ENCODE data around the gene GRB10. TPM values are rescaled to one million over a fixed set of nuclear protein-coding genes. Genes with fewer than 3 reads are reported as not detected.

The GRB10 gene
- total and polyA plus RNA-seq, 3 experiments from 2014 or later: 0.20 to 0.49 (median 0.20) TPM

GRCh38 chr7:50717181-50717580 lies 65.5 kb downstream of the GRB10 start:
- no peak overlapping the region for H3K4me3 ChIP-seq (ENCODE audit: low read length)
- Mint-ChIP-seq H3K27ac (no peak overlapping the region), H3K36me3 (peaks cover 0 to 2% (median 0%) of the 10 kb centered on the region in 3 donors), H3K4me1 (peaks cover 0 to 14% (median 5%) of the 10 kb centered on the region in 3 donors), H3K4me3 (no peak overlapping the region), H3K27me3 (peaks cover 7 to 33% of the 10 kb centered on the region in 2 donors), H3K9me3 (no peaks in the 10 kb centered on the region)
- ChIA-PET POLR2A (no interaction called here), CTCF (no interaction called here)
- DNase-seq: no peak
- H3K4me1 ChIP-seq (ENCODE audit: insufficient read depth, low read length): no peaks in the 10 kb centered on the region
- no peaks in the 10 kb centered on the region for H3K9me3 ChIP-seq (ENCODE audit: low read length)
- no peaks in the 10 kb centered on the region for H3K27me3 ChIP-seq (ENCODE audit: insufficient read depth, low read length, poor library complexity, severe bottlenecking)
- no peaks in the 10 kb centered on the region for H3K36me3 ChIP-seq (ENCODE audit: insufficient read depth, low read length)
- H3K27ac ChIP-seq (ENCODE audit: low read depth, low read length): no peak overlapping the region

GRCh38 chr7:50714857-50715256 lies 67.8 kb downstream of the GRB10 start:
- Histone ChIP-seq H3K27ac (ENCODE audit: low read depth, low read length) (no peak overlapping the region), H3K4me3 (ENCODE audit: low read length) (no peak overlapping the region), H3K36me3 (ENCODE audit: insufficient read depth, low read length) (no peaks in the 10 kb centered on the region), H3K9me3 (ENCODE audit: low read length) (no peaks in the 10 kb centered on the region), H3K27me3 (ENCODE audit: insufficient read depth, low read length, poor library complexity, severe bottlenecking) (no peaks in the 10 kb centered on the region), H3K4me1 (ENCODE audit: insufficient read depth, low read length) (no peaks in the 10 kb centered on the region)
- Mint-ChIP-seq H3K4me3 (no peak overlapping the region), H3K9me3 (no peaks in the 10 kb centered on the region), H3K4me1 (peaks cover 0 to 18% (median 10%) of the 10 kb centered on the region in 3 donors), H3K27ac (no peak overlapping the region), H3K36me3 (no peaks in the 10 kb centered on the region), H3K27me3 (peaks cover 6 to 37% of the 10 kb centered on the region in 2 donors)
- no peak for DNase-seq
- POLR2A ChIA-PET: no interaction called here
- CTCF ChIA-PET: interaction anchor here (1.0 kb wide), 1 partner anchor 81 kb away, joined by 3 read pairs; no protein-coding TSS in a partner anchor

DNA sequence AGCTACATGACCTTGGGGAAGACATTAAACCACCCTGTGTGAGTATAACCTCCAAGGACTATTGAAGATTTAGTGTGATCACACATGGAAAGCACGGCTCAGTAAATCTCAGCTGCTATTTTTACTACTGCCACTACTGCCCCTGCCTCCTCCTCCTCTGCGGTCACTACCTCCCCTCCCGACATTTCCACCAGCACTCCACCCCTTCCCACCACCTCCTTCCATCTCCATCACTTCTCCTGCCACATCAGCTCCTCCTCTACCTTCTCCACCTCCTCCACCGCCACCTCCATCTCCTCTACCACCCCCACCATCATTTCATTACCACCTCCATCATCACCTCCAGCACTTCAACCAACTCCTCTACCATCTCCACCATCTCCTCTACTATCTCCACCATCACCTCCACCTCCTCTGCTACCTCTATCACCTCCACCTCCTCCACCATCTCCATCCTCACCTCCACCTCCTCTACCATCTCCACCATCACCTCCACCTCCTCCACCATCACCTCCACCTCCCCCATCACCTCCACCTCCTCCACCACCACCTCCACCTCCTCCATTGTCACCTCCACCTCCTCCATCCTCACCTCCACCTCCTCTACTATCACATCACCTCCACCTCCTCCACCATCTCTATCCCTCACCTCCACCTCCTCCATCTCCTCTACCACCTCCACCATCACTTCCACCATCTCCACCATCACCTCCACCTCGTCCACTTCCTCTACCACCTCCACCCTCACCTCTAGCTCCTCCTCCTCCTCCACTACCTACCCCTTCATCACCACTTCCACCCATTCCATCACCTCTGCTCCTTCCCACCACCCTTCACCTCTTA lies 69.4 kb downstream of the GRB10 start:
- H3K4me3 ChIP-seq (ENCODE audit: low read length): no peak overlapping the region
- Mint-ChIP-seq H3K36me3 (no peaks in the 10 kb centered on the region), H3K4me1 (peaks cover 0 to 18% (median 10%) of the 10 kb centered on the region in 3 donors), H3K9me3 (no peaks in the 10 kb centered on the region), H3K4me3 (no peak overlapping the region), H3K27ac (peak overlapping the region in 1 of 8 donors; percentile 64), H3K27me3 (peaks cover 9 to 36% of the 10 kb centered on the region in 2 donors)
- H3K9me3 ChIP-seq (ENCODE audit: low read length): no peaks in the 10 kb centered on the region
- POLR2A ChIA-PET: no interaction called here
- H3K36me3 ChIP-seq (ENCODE audit: insufficient read depth, low read length): no peaks in the 10 kb centered on the region
- H3K27me3 ChIP-seq (ENCODE audit: insufficient read depth, low read length, poor library complexity, severe bottlenecking): no peaks in the 10 kb centered on the region
- H3K4me1 ChIP-seq (ENCODE audit: insufficient read depth, low read length): no peaks in the 10 kb centered on the region
- CTCF ChIA-PET: no interaction called here
- no peak overlapping the region for H3K27ac ChIP-seq (ENCODE audit: low read depth, low read length)
- no peak for DNase-seq

DNA sequence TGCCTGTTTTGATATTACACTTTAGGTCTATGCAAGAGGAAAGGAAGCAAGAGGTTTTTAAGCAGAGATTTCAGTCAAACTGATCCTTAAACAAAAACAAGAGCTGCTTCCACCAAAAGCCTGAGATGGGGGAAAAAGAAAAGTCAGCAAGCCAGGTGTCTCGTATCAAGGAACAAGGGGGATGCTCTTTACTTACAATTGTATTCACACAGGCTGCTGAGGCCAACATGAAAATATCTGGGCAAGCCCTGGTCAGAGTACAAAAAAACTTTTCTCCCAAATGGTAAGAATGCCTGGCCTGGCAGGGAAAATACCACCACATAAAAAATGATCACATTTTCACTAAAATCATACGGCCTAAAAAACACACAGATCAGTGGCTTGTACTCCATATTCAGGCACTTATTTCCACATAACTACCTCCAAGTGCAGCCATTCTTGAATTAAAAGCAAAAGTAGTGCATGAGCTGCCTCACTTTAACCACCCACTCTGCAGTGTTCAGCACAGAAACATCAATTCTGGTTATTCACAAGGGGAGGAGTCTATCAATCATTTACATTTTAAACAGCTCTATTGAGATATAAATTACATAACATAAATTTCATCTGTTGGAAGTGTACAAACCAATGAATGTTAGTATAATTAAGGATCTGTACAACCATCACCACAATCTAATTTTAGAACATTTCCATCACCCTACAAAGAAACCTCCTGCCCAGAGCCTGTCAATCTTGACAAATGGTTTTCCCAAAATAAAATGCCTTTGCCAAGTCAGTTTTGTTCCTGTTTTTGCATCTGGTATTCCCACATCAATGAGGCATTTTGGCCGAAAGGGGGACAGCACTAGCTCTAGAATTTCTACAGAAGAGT lies 70.2 kb downstream of the GRB10 start:
- POLR2A ChIA-PET: no interaction called here
- Mint-ChIP-seq H3K4me3 (no peak overlapping the region), H3K4me1 (peaks cover 0 to 18% (median 10%) of the 10 kb centered on the region in 3 donors), H3K9me3 (no peaks in the 10 kb centered on the region), H3K27me3 (peaks cover 9 to 37% of the 10 kb centered on the region in 2 donors), H3K27ac (no peak overlapping the region), H3K36me3 (no peaks in the 10 kb centered on the region)
- Histone ChIP-seq H3K4me3 (ENCODE audit: low read length) (no peak overlapping the region), H3K27ac (ENCODE audit: low read depth, low read length) (no peak overlapping the region), H3K36me3 (ENCODE audit: insufficient read depth, low read length) (no peaks in the 10 kb centered on the region), H3K4me1 (ENCODE audit: insufficient read depth, low read length) (no peaks in the 10 kb centered on the region), H3K27me3 (ENCODE audit: insufficient read depth, low read length, poor library complexity, severe bottlenecking) (no peaks in the 10 kb centered on the region), H3K9me3 (ENCODE audit: low read length) (no peaks in the 10 kb centered on the region)
- CTCF ChIA-PET: no interaction called here
- no peak for DNase-seq

- H3K9me3 Mint-ChIP-seq: no peaks in the 10 kb centered on the region
- Histone ChIP-seq H3K4me3 (ENCODE audit: low read length) (no peak overlapping the region), H3K27me3 (ENCODE audit: insufficient read depth, low read length, poor library complexity, severe bottlenecking) (no peaks in the 10 kb centered on the region), H3K27ac (ENCODE audit: low read depth, low read length) (no peak overlapping the region), H3K9me3 (ENCODE audit: low read length) (no peaks in the 10 kb centered on the region), H3K36me3 (ENCODE audit: insufficient read depth, low read length) (no peaks in the 10 kb centered on the region), H3K4me1 (ENCODE audit: insufficient read depth, low read length) (no peaks in the 10 kb centered on the region)
- DNase-seq: no peak
- no peaks in the 10 kb centered on the region for H3K36me3 Mint-ChIP-seq
- peaks cover 9 to 33% of the 10 kb centered on the region in 2 donors for H3K27me3 Mint-ChIP-seq
- no peak overlapping the region for H3K27ac Mint-ChIP-seq
- H3K4me3 Mint-ChIP-seq: no peak overlapping the region
- peaks cover 0 to 18% (median 10%) of the 10 kb centered on the region in 3 donors for H3K4me1 Mint-ChIP-seq
- ChIA-PET CTCF (no interaction called here), POLR2A (no interaction called here)
Observed at GRCh38 chr7:50711271-50712175, 71.2 kb downstream of the GRB10 start.

- Mint-ChIP-seq H3K27me3 (peaks cover 9 to 32% of the 10 kb centered on the region in 2 donors), H3K27ac (no peak overlapping the region), H3K4me3 (no peak overlapping the region), H3K36me3 (no peaks in the 10 kb centered on the region), H3K9me3 (no peaks in the 10 kb centered on the region), H3K4me1 (peaks cover 0 to 18% (median 10%) of the 10 kb centered on the region in 3 donors)
- ChIA-PET POLR2A (no interaction called here), CTCF (no interaction called here)
- H3K4me3 ChIP-seq (ENCODE audit: low read length): no peak overlapping the region
- H3K27me3 ChIP-seq (ENCODE audit: insufficient read depth, low read length, poor library complexity, severe bottlenecking): no peaks in the 10 kb centered on the region
- no peak overlapping the region for H3K27ac ChIP-seq (ENCODE audit: low read depth, low read length)
- H3K9me3 ChIP-seq (ENCODE audit: low read length): no peaks in the 10 kb centered on the region
- no peak for DNase-seq
- H3K36me3 ChIP-seq (ENCODE audit: insufficient read depth, low read length): no peaks in the 10 kb centered on the region
- H3K4me1 ChIP-seq (ENCODE audit: insufficient read depth, low read length): no peaks in the 10 kb centered on the region
Observed at GRCh38 chr7:50710441-50711154, 72.1 kb downstream of the GRB10 start.

- Histone ChIP-seq H3K9me3 (ENCODE audit: low read length) (no peaks in the 10 kb centered on the region), H3K4me3 (ENCODE audit: low read length) (no peak overlapping the region), H3K27ac (ENCODE audit: low read depth, low read length) (no peak overlapping the region), H3K36me3 (ENCODE audit: insufficient read depth, low read length) (no peaks in the 10 kb centered on the region), H3K27me3 (ENCODE audit: insufficient read depth, low read length, poor library complexity, severe bottlenecking) (no peaks in the 10 kb centered on the region), H3K4me1 (ENCODE audit: insufficient read depth, low read length) (no peaks in the 10 kb centered on the region)
- Mint-ChIP-seq H3K27me3 (peaks cover 9 to 36% of the 10 kb centered on the region in 2 donors), H3K27ac (no peak overlapping the region), H3K9me3 (no peaks in the 10 kb centered on the region), H3K4me3 (no peak overlapping the region), H3K4me1 (peaks cover 0 to 17% (median 10%) of the 10 kb centered on the region in 3 donors), H3K36me3 (no peaks in the 10 kb centered on the region)
- DNase-seq: no peak
- ChIA-PET POLR2A (no interaction called here), CTCF (no interaction called here)
Observed at GRCh38 chr7:50709151-50709550, 73.5 kb downstream of the GRB10 start.

Measured in CD8-positive, alpha-beta memory T cell (primary cell).